Measurements from ENCODE around the gene ENTREP1.

- TF ChIP-seq, protein P1, sequence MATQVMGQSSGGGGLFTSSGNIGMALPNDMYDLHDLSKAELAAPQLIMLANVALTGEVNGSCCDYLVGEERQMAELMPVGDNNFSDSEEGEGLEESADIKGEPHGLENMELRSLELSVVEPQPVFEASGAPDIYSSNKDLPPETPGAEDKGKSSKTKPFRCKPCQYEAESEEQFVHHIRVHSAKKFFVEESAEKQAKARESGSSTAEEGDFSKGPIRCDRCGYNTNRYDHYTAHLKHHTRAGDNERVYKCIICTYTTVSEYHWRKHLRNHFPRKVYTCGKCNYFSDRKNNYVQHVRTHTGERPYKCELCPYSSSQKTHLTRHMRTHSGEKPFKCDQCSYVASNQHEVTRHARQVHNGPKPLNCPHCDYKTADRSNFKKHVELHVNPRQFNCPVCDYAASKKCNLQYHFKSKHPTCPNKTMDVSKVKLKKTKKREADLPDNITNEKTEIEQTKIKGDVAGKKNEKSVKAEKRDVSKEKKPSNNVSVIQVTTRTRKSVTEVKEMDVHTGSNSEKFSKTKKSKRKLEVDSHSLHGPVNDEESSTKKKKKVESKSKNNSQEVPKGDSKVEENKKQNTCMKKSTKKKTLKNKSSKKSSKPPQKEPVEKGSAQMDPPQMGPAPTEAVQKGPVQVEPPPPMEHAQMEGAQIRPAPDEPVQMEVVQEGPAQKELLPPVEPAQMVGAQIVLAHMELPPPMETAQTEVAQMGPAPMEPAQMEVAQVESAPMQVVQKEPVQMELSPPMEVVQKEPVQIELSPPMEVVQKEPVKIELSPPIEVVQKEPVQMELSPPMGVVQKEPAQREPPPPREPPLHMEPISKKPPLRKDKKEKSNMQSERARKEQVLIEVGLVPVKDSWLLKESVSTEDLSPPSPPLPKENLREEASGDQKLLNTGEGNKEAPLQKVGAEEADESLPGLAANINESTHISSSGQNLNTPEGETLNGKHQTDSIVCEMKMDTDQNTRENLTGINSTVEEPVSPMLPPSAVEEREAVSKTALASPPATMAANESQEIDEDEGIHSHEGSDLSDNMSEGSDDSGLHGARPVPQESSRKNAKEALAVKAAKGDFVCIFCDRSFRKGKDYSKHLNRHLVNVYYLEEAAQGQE (IDR thresholded peaks at IDR 0.05; ENCODE audit: insufficient read depth in 1 of 2, low read depth in 2 of 2, low read length in 2 of 2), result no peak
- TF ChIP-seq SIN3A (IDR thresholded peaks at IDR 0.05; ENCODE audit: borderline replicate concordance, insufficient read depth, low read length), result no peak
- TF ChIP-seq POLR2AphosphoS5 (IDR thresholded peaks at IDR 0.05; ENCODE audit: low read depth, low read length), result no peak
Measured at GRCh38 chr9:69385581-69386033, 60.6 kb downstream of the ENTREP1 start.
